ENCODE measurements around the gene DOLPP1.

DOLPP1 gene

DNA sequence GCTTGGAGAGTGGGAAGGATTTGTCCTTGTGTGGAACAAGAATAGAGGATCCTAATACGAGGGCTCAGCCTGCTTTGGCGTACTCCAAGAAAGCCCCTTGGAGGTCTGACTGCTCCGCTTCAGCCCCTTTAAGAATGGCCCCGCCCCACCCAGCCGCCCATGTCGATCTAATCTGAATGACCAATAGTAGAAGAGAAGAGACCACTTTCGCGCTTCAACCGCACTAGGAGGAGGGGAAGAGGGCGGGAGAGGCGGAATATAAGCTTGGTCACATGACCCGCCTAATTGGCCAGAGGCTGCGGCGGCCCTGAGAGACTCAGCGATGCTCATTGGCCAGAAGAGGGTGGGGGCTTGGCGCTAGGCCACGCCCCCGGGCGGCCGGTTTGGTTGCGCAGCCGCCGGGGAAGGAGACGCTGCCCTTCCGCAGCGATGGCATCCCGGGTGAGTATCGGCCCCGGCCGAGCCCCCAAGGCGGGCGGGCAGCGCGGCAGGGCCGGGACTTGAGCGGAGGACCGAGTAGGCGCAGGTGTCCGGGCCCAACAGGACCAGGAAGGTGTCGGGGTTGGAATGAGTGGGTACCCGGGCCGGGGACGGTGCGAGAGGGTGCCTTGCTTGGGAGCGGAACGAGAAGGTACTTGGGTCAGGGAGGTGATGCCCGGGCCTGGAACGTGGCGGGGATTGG is 44.5 kb upstream of the DOLPP1 start, which contains the start of gene MIGA2:
TSS of gene MIGA2 (plus strand) at position 386 of the 682 bp plus-strand sequence. CDS start 3,969 bp downstream, outside the sequence.
- Histone ChIP-seq H4K20me1 (ENCODE audit: insufficient read depth, low read length) (no peaks in the 10 kb centered on the region), H3K27me3 (ENCODE audit: low read depth, low read length) (no peaks in the 10 kb centered on the region), H3K4me2 (ENCODE audit: low read length) (peak within 1 kb of the TSS; percentile 95), H3K79me2 (ENCODE audit: low read length) (peaks cover 19% of the 10 kb centered on the region), H3K27ac (ENCODE audit: low read length) (peak within 1 kb of the TSS; percentile 38; the same call in 1 of the 2 replicates), H3K36me3 (replicated peaks; ENCODE audit: low read depth, low read length) (no peaks in the 10 kb centered on the region), H3K9me3 (ENCODE audit: insufficient read depth, low read length) (no peaks in the 10 kb centered on the region), H3K4me3 (ENCODE audit: low read length) (peak within 1 kb of the TSS; percentile 89), H2AFZ (ENCODE audit: low read depth, low read length) (peak within 1 kb of the TSS; percentile 98), H3K4me1 (ENCODE audit: low read length) (peaks cover 10% of the 10 kb centered on the region), H3K9ac (ENCODE audit: low read length) (peak within 1 kb of the TSS; percentile 84)
- TF ChIP-seq EZH2phosphoT487 (IDR thresholded peaks at IDR 0.05; ENCODE audit: low read depth), result no peak
- TF ChIP-seq, protein P1, sequence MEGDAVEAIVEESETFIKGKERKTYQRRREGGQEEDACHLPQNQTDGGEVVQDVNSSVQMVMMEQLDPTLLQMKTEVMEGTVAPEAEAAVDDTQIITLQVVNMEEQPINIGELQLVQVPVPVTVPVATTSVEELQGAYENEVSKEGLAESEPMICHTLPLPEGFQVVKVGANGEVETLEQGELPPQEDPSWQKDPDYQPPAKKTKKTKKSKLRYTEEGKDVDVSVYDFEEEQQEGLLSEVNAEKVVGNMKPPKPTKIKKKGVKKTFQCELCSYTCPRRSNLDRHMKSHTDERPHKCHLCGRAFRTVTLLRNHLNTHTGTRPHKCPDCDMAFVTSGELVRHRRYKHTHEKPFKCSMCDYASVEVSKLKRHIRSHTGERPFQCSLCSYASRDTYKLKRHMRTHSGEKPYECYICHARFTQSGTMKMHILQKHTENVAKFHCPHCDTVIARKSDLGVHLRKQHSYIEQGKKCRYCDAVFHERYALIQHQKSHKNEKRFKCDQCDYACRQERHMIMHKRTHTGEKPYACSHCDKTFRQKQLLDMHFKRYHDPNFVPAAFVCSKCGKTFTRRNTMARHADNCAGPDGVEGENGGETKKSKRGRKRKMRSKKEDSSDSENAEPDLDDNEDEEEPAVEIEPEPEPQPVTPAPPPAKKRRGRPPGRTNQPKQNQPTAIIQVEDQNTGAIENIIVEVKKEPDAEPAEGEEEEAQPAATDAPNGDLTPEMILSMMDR (IDR thresholded peaks at IDR 0.05; ENCODE audit: low read depth, low read length), result no peak

GRCh38 chr9:129036923-129037766 is 43.8 kb upstream of the DOLPP1 start:
- Histone ChIP-seq H3K27me3 (ENCODE audit: low read depth, low read length) (no peaks in the 10 kb centered on the region), H3K27ac (ENCODE audit: low read length) (no peak overlapping the region), H4K20me1 (ENCODE audit: insufficient read depth, low read length) (no peaks in the 10 kb centered on the region), H3K36me3 (replicated peaks; ENCODE audit: low read depth, low read length) (peaks cover 1% of the 10 kb centered on the region), H3K4me2 (ENCODE audit: low read length) (peak overlapping the region; percentile 93), H3K79me2 (ENCODE audit: low read length) (peaks cover 19% of the 10 kb centered on the region), H2AFZ (ENCODE audit: low read depth, low read length) (peak overlapping the region; percentile 39; the same call in 1 of the 2 replicates), H3K9me3 (ENCODE audit: insufficient read depth, low read length) (no peaks in the 10 kb centered on the region), H3K9ac (ENCODE audit: low read length) (peak overlapping the region; percentile 81), H3K4me3 (ENCODE audit: low read length) (peak overlapping the region; percentile 89), H3K4me1 (ENCODE audit: low read length) (peaks cover 10% of the 10 kb centered on the region)
- TF ChIP-seq, protein P1 (IDR thresholded peaks at IDR 0.05; ENCODE audit: low read depth, low read length), result no peak
- TF ChIP-seq EZH2phosphoT487 (IDR thresholded peaks at IDR 0.05; ENCODE audit: low read depth), result no peak

DNA sequence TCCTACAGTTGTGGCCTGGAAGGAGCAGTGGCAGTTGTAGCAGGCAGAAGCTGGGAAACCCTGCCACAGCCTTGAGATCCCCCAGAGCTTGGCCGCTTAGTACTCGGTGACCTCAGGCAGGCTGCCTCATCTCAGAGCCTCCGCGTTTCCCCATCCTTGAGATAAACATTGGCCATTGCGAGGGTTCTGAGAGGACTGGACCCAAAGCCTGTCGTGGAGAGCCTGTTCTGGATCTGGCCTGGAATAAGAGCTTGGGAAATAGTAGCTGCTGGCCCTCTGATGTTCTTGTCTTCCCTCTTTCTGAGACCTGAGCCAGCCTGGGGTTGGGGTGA is 43.2 kb upstream of the DOLPP1 start:
- Histone ChIP-seq H3K9ac (ENCODE audit: low read length) (no peak overlapping the region), H2AFZ (ENCODE audit: low read depth, low read length) (no peak overlapping the region), H3K79me2 (ENCODE audit: low read length) (peaks cover 19% of the 10 kb centered on the region), H3K4me1 (ENCODE audit: low read length) (peaks cover 10% of the 10 kb centered on the region), H3K27me3 (ENCODE audit: low read depth, low read length) (no peaks in the 10 kb centered on the region), H3K4me3 (ENCODE audit: low read length) (peak overlapping the region; percentile 89), H3K27ac (ENCODE audit: low read length) (no peak overlapping the region), H4K20me1 (ENCODE audit: insufficient read depth, low read length) (no peaks in the 10 kb centered on the region), H3K36me3 (replicated peaks; ENCODE audit: low read depth, low read length) (peaks cover 6% of the 10 kb centered on the region), H3K4me2 (ENCODE audit: low read length) (peak overlapping the region; percentile 93), H3K9me3 (ENCODE audit: insufficient read depth, low read length) (no peaks in the 10 kb centered on the region)
- no peak for TF ChIP-seq EZH2phosphoT487 (IDR thresholded peaks at IDR 0.05; ENCODE audit: low read depth)
- TF ChIP-seq, protein P1 (IDR thresholded peaks at IDR 0.05; ENCODE audit: low read depth, low read length), result no peak

Measured in OCI-LY3 (cell line).